ENCODE data around the gene CLNK. TPM values are rescaled to one million over a fixed set of nuclear protein-coding genes. Genes with fewer than 3 reads are reported as not detected.

The CLNK gene
- total RNA-seq, 1 experiment from 2014 or later, result not detected

- Histone ChIP-seq H2BK12ac (ENCODE audit: insufficient read length, low read depth, low read length) (no peak overlapping the region), H3K18ac (ENCODE audit: insufficient read length, low read depth, low read length) (no peak overlapping the region), H2AFZ (ENCODE audit: low read length) (no peak overlapping the region), H4K5ac (ENCODE audit: insufficient read length, low read depth, low read length) (no peak overlapping the region), H2BK120ac (ENCODE audit: low read depth, low read length, poor library complexity, severe bottlenecking) (no peak overlapping the region), H3K79me1 (ENCODE audit: insufficient read depth, low read depth, low read length, poor library complexity, severe bottlenecking) (no peaks in the 10 kb centered on the region), H2AK5ac (ENCODE audit: insufficient read length, low read length) (no peak overlapping the region), H2BK5ac (ENCODE audit: insufficient read length, low read length) (no peak overlapping the region), H4K8ac (replicated peaks; ENCODE audit: insufficient read length, low read depth, low read length) (no peak overlapping the region), H3K4ac (ENCODE audit: low read depth, low read length) (no peak overlapping the region), H3K9ac (ENCODE audit: extremely low read depth, insufficient read length, low read length) (no peak overlapping the region), H3K27ac (ENCODE audit: insufficient read length, low read depth, low read length) (no peak overlapping the region), H3K79me2 (ENCODE audit: insufficient read depth, low read length) (no peaks in the 10 kb centered on the region), H3K4me2 (ENCODE audit: insufficient read depth, insufficient read length, low read length) (no peak overlapping the region), H2BK15ac (ENCODE audit: low read depth, low read length) (no peak overlapping the region), H3T11ph (ENCODE audit: low read length) (no peak overlapping the region), H3K27me3 (ENCODE audit: insufficient read depth, low read length) (peaks cover 7% of the 10 kb centered on the region), H4K20me1 (ENCODE audit: control insufficient read depth, insufficient read depth, insufficient read length) (no peaks in the 10 kb centered on the region), H3K9me3 (ENCODE audit: control insufficient read depth, low read depth, low read length) (no peaks in the 10 kb centered on the region), H2BK20ac (ENCODE audit: low read depth, low read length, poor library complexity, severe bottlenecking) (no peak overlapping the region), H3K23me2 (ENCODE audit: insufficient read length, low read depth, low read length, poor library complexity, severe bottlenecking) (no peaks in the 10 kb centered on the region), H4K91ac (ENCODE audit: insufficient read length, low read depth, low read length) (no peak overlapping the region), H3K14ac (ENCODE audit: insufficient read depth, low read length) (no peak overlapping the region), H3K23ac (ENCODE audit: insufficient read length, low read depth, low read length) (no peak overlapping the region), H3K4me1 (ENCODE audit: insufficient read depth, low read length) (peaks cover 10% of the 10 kb centered on the region; the same call in 1 of the 2 replicates), H3K56ac (ENCODE audit: insufficient read length, low read depth, low read length) (no peak overlapping the region)
- Mint-ChIP-seq H3K4me3 (no peak overlapping the region), H3K9me3 (no peaks in the 10 kb centered on the region), H3K27me3 (ENCODE audit: low read depth) (peaks cover 42% of the 10 kb centered on the region), H3K36me3 (ENCODE audit: insufficient read depth in 1 of 3, low read depth in 3 of 3) (no peaks in the 10 kb centered on the region), H3K27ac (no peak overlapping the region), H3K4me1 (peaks cover 22 to 25% of the 10 kb centered on the region in 2 experiments)
- TF ChIP-seq, protein P1, sequence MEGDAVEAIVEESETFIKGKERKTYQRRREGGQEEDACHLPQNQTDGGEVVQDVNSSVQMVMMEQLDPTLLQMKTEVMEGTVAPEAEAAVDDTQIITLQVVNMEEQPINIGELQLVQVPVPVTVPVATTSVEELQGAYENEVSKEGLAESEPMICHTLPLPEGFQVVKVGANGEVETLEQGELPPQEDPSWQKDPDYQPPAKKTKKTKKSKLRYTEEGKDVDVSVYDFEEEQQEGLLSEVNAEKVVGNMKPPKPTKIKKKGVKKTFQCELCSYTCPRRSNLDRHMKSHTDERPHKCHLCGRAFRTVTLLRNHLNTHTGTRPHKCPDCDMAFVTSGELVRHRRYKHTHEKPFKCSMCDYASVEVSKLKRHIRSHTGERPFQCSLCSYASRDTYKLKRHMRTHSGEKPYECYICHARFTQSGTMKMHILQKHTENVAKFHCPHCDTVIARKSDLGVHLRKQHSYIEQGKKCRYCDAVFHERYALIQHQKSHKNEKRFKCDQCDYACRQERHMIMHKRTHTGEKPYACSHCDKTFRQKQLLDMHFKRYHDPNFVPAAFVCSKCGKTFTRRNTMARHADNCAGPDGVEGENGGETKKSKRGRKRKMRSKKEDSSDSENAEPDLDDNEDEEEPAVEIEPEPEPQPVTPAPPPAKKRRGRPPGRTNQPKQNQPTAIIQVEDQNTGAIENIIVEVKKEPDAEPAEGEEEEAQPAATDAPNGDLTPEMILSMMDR (conservative IDR thresholded peaks at IDR 0.05), result no peak
- WGBS (ENCODE audit: extremely low coverage, insufficient read length, low lambda C conversion rate), result no CpG with 5 or more reads among the region's 3 CpGs
- DNase-seq, result no peak
These were observed 193.2 kb downstream of the CLNK start for GRCh38 chr4:10491401-10491800.

Measured in H9 (cell line).